T-helper 2 cell (primary cell): ENCODE results near the gene CACNA2D2.
A peak's percentile ranks its signal among the peaks of the same experiment; 100 is the strongest.

Source experiments
- DNase-seq, 5 experiments: peaks; one replicate each; pipeline versions ENCODE4 v3.0.0 to v3.0.0-alpha.2; 2012 to 2022

The CACNA2D2 gene

GRCh38 chr3:50324351-50325112, 178.9 kb downstream of the CACNA2D2 start:
- peak in 3 of 5 experiments; percentile 44 to 51 (median 46) for DNase-seq

- DNase-seq, result no peak
Measured at GRCh38 chr3:50323614-50324199, 179.7 kb downstream of the CACNA2D2 start.

GRCh38 chr3:50323092-50323600, 180.3 kb downstream of the CACNA2D2 start:
- no peak for DNase-seq

DNA sequence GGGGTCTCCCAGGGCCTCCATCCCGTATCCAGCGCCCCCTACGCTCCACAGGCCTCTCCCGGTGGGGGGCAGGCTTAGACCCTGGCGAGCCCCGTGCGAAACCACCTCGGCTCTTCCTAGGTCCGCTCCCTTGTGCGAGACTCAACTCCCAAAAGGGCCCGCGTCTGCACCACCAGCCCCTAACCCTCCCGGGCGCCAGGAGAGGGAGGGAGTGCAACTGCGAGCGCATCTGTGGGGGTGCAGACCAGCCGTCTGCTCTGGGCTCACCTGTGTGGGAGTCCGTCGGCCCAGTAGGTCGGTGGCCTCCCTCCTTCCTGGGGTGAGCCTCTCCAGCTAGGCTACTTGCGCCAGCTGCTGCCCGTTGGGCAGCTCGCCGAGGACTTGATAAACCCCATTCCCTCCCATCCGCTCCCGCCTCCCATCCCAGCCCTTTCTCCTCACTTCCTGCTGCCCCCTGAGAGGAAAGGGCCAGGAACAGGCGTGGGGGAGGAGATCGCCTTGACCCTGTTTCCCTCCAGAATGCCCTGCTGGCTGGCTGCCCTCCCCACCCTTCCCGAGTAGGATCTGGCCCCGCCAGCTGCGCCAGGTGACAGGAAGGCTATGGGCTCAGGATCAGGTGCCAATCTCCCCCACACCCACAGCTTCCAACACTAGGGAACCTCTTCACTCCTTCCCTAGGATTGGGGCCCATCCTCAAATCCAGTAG, 180.9 kb downstream of the CACNA2D2 start, which contains the start of gene HYAL2:
HYAL2 (minus strand) TSS at position 360 of the 706 bp plus-strand sequence. CDS start 2,256 bp downstream, outside the sequence.
- DNase-seq, result no peak

DNA sequence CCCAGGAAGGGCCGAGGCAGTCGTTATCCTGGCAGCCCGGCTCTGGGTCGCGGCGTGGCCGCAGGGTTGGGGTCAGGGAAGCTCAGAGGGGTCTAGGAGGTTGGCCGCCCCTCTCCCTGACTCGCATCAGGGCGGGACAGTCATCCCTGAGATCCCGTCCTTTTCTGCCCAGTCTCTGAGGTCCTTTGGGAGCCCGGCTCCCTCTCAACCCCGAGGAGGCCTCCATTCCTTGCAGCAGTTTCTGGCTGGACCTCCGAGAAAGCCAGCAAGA, 181.4 kb downstream of the CACNA2D2 start:
- DNase-seq, result no peak

- peak; percentile 58 to 89 (median 71) for DNase-seq
Measured at GRCh38 chr3:50321336-50322114, 181.9 kb downstream of the CACNA2D2 start.

- peak in 3 of 5 experiments; percentile 41 to 78 (median 43) for DNase-seq
Measured at GRCh38 chr3:50320853-50321335, 182.5 kb downstream of the CACNA2D2 start.

DNA sequence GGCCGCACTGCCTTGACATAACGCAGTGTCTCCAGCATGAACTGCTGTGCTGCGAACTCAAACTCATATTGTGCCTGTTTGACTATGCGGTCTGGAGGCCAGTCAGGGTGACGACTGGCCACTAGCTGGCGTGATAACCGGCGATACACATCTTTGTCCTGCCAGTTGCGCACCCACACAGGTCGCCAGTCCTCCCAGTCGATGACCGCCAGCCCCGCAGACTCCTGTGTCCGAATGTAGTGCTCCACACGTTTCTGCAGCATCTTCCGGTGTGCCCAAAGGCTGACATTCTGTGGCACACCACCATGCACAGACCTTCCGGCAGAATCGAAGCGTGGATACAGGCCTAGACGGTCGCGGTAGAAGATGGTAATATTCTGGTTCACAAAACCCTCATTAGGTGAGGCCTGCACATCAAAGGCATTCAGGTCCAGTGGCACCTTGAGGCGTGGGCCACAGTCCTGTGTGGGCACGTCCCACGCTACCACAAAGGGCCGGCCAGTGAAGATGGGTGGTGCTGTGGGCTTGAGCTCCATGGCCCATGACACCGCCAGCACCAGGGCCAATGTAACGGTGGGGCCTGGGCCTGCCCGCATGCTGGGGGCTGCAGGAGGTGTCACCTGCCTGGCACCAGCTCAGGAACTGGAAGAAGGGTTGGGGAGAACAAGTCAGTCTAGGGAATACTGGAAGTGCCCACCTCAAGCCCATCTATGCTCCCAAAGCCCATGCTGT, 183.4 kb downstream of the CACNA2D2 start:
- no peak for DNase-seq

- DNase-seq, result no peak
Measured at GRCh38 chr3:50319181-50319893, 184.1 kb downstream of the CACNA2D2 start.

GRCh38 chr3:50318615-50319014, 184.8 kb downstream of the CACNA2D2 start:
- DNase-seq, result no peak

DNA sequence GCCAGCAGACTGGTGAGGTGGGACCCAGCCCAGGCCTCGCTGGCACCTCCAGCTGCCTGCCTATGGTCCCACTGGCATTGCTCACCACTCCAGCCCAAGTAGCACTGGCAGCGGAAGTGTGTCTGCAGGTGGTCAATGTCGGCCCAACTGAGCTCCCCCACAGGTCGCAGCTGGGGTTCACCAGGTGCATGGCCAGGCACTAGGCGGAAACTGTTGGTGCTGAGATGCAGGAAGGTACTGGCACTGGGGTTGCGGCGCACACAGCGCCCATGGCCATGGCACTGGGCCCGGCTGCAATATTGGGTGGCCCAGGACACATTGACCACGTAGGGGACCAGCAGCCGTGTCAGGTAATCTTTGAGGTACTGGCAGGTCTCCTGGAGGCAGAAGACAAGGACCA, 185.3 kb downstream of the CACNA2D2 start:
- no peak for DNase-seq

GRCh38 chr3:50317300-50317699, 186.1 kb downstream of the CACNA2D2 start:
- DNase-seq, result no peak

DNA sequence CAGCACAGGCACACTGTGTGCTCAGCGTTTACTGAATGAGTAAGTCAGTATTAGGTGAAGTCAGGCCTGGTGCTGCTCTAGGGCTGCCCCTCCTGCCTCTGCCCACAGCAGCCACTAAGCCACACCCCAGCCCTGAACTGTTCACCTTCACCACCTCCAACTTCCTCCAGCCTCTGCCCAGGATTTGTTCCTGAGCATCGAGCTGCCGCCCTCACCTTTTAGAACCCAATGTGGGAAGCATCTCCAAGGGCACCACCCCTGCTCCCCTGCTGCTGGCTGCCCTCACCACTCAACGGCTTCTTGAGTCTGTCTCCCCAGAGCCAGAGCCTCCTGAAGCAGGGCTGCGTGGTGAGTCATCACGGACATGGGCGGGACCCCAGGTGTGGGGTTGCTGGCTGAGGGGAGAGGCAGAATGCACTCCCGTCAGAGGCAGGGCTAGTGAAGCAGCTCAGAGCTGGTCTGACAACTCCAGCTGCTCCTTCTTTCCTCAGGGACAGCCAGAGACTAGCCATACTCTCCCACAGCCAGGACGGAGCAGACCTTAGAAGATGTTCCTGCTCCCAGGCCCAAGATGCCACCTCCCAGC, 186.7 kb downstream of the CACNA2D2 start:
- DNase-seq, result peak in 4 of 5 experiments; percentile 47 to 83 (median 60)

- no peak for DNase-seq
Measured at GRCh38 chr3:50314816-50315215, 188.6 kb downstream of the CACNA2D2 start.

DNA sequence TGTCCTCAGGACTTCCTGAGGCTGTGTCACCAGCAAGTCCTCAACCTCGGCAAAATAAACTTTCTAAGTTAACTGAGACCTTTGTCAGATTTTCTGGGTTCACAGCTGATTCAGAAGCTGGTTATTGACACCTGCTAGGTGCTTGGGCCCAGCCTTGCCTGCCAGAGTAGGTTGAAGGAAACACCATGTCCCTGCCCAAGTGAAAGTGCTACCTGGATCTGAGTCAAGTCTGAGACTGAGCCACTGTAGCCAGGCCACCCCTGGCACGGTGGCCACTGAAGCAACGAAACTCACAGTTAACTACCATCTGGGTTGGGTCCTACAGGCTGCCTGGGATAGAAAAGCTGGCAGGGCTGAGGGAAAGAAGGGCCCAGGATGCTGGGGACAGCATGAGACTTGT, 189.1 kb downstream of the CACNA2D2 start:
- DNase-seq, result no peak
